Measurements from ENCODE around the gene SYP. TPM values are rescaled to one million over a fixed set of nuclear protein-coding genes. Genes with fewer than 3 reads are reported as not detected.

Gene SYP
- total RNA-seq, 2 donors from 2014 or later, result 6.4 to 7.4 TPM

GRCh38 chrX:49212209-49212608, 12.2 kb upstream of the SYP start:
- Histone ChIP-seq H3K9ac (ENCODE audit: low read depth in 2 of 2, low read length in 2 of 2) (no peak overlapping the region), H3K4me1 (no peaks in the 10 kb centered on the region), H3K27me3 (no peaks in the 10 kb centered on the region), H3K4me3 (no peak overlapping the region), H3K9me3 (no peaks in the 10 kb centered on the region), H3K27ac (no peak overlapping the region), H3K36me3 (no peaks in the 10 kb centered on the region)
- no peak for DNase-seq
- intact Hi-C loops (cut with DNase I), result no loop called here
- TF ChIP-seq CTCF (IDR thresholded peaks at IDR 0.05), result no peak

- Histone ChIP-seq H3K9ac (ENCODE audit: low read depth in 2 of 2, low read length in 2 of 2) (no peak overlapping the region), H3K9me3 (no peaks in the 10 kb centered on the region), H3K27ac (no peak overlapping the region), H3K4me1 (no peaks in the 10 kb centered on the region), H3K27me3 (no peaks in the 10 kb centered on the region), H3K36me3 (no peaks in the 10 kb centered on the region), H3K4me3 (no peak overlapping the region)
- intact Hi-C loops (cut with DNase I), result no loop called here
- no peak for DNase-seq
- no peak for TF ChIP-seq CTCF (IDR thresholded peaks at IDR 0.05)
Measured at GRCh38 chrX:49211074-49211473, 11.1 kb upstream of the SYP start.

GRCh38 chrX:49210406-49210805, 10.4 kb upstream of the SYP start:
- Histone ChIP-seq H3K4me3 (no peak overlapping the region), H3K4me1 (no peaks in the 10 kb centered on the region), H3K27ac (no peak overlapping the region), H3K9ac (ENCODE audit: low read depth in 2 of 2, low read length in 2 of 2) (no peak overlapping the region), H3K36me3 (no peaks in the 10 kb centered on the region), H3K9me3 (no peaks in the 10 kb centered on the region), H3K27me3 (no peaks in the 10 kb centered on the region)
- intact Hi-C loops (cut with DNase I), result no loop called here
- TF ChIP-seq CTCF (IDR thresholded peaks at IDR 0.05), result no peak
- DNase-seq, result no peak

- intact Hi-C loops (cut with DNase I), result no loop called here
- no peaks in the 10 kb centered on the region for H3K4me1 ChIP-seq
- no peaks in the 10 kb centered on the region for H3K36me3 ChIP-seq
- TF ChIP-seq CTCF (IDR thresholded peaks at IDR 0.05), result no peak
- DNase-seq, result no peak
- H3K9me3 ChIP-seq, result no peaks in the 10 kb centered on the region
- H3K27ac ChIP-seq, result no peak overlapping the region
- no peak overlapping the region for H3K4me3 ChIP-seq
- H3K9ac ChIP-seq (ENCODE audit: low read depth in 2 of 2, low read length in 2 of 2), result no peak overlapping the region
- H3K27me3 ChIP-seq, result no peaks in the 10 kb centered on the region
Measured at GRCh38 chrX:49209434-49210251, 9.7 kb upstream of the SYP start.

GRCh38 chrX:49208399-49208798, 8.4 kb upstream of the SYP start:
- H3K27me3 ChIP-seq, result no peaks in the 10 kb centered on the region
- H3K9ac ChIP-seq (ENCODE audit: low read depth in 2 of 2, low read length in 2 of 2), result no peak overlapping the region
- H3K4me1 ChIP-seq, result no peaks in the 10 kb centered on the region
- no peaks in the 10 kb centered on the region for H3K9me3 ChIP-seq
- no peak overlapping the region for H3K27ac ChIP-seq
- H3K36me3 ChIP-seq, result no peaks in the 10 kb centered on the region
- DNase-seq, result no peak
- no peak for TF ChIP-seq CTCF (IDR thresholded peaks at IDR 0.05)
- intact Hi-C loops (cut with DNase I), result no loop called here
- no peak overlapping the region for H3K4me3 ChIP-seq
